ENCODE results near the gene PIP4K2C.

The PIP4K2C gene

GRCh38 chr12:57620936-57621496, 30.0 kb downstream of the PIP4K2C start:
- ChIA-PET POLR2A (interaction anchor here (2.2 kb wide), 1 partner anchor 10 kb away, joined by 7 read pairs; the partner anchor contains the start of gene ARHGEF25), CTCF (interaction anchor here (1.1 to 2.6 kb wide), 2 partner anchors 9 to 37 kb away, joined by 3 to 22 read pairs; partner anchors contain the start of gene ARHGEF25)
- no peak for TF ChIP-seq BHLHE40 (IDR thresholded peaks at IDR 0.05; ENCODE audit: borderline replicate concordance)
- no peak for TF ChIP-seq L3MBTL2 (conservative IDR thresholded peaks at IDR 0.05)
- TF ChIP-seq SP1 (IDR thresholded peaks at IDR 0.05): no peak
- TF ChIP-seq ELF4 (IDR thresholded peaks at IDR 0.05): no peak
- no peak for DNase-seq (ENCODE audit: extremely low spot score)

GRCh38 chr12:57621497-57622292, 30.7 kb downstream of the PIP4K2C start:
- CTCF ChIA-PET: interaction anchor here (0.6 to 2.6 kb wide), 7 partner anchors 9 to 38 kb away, joined by 3 to 22 read pairs (median 4); partner anchors contain the start of gene ARHGEF25
- DNase-seq (ENCODE audit: extremely low spot score): peak; percentile 85

GRCh38 chr12:57622293-57623245, 31.6 kb downstream of the PIP4K2C start:
- DNase-seq (ENCODE audit: extremely low spot score): no peak
- CTCF ChIA-PET: interaction anchor here (0.6 to 1.5 kb wide), 6 partner anchors 9 to 39 kb away, joined by 3 to 9 read pairs (median 4); no protein-coding TSS in a partner anchor

More at GRCh38 chr12:57621497-57622292, 30.7 kb downstream of the PIP4K2C start:
- POLR2A ChIA-PET: no interaction called here
- no peak for TF ChIP-seq HDGF (IDR thresholded peaks at IDR 0.05; ENCODE audit: borderline replicate concordance)
- no peak for TF ChIP-seq PKNOX1 (IDR thresholded peaks at IDR 0.05)
- TF ChIP-seq SUZ12 (IDR thresholded peaks at IDR 0.05): no peak
- TF ChIP-seq ZNF384 (IDR thresholded peaks at IDR 0.05): no peak
- no peak for TF ChIP-seq NFRKB (IDR thresholded peaks at IDR 0.05)
- TF ChIP-seq FOXM1 (IDR thresholded peaks at IDR 0.05; ENCODE audit: borderline replicate concordance): no peak
- TF ChIP-seq FOXA1 (IDR thresholded peaks at IDR 0.05): no peak
- TF ChIP-seq ARNT (IDR thresholded peaks at IDR 0.05): no peak
- TF ChIP-seq SP1 (IDR thresholded peaks at IDR 0.05): no peak
- no peak for TF ChIP-seq FOXK2 (IDR thresholded peaks at IDR 0.05)
- no peak for TF ChIP-seq BHLHE40 (IDR thresholded peaks at IDR 0.05; ENCODE audit: borderline replicate concordance)
- TF ChIP-seq CTBP1 (IDR thresholded peaks at IDR 0.05; ENCODE audit: borderline replicate concordance): no peak
- no peak for TF ChIP-seq ELF4 (IDR thresholded peaks at IDR 0.05)
- no peak for TF ChIP-seq LEF1 (IDR thresholded peaks at IDR 0.05; ENCODE audit: borderline replicate concordance)
- no peak for TF ChIP-seq L3MBTL2 (conservative IDR thresholded peaks at IDR 0.05)
- TF ChIP-seq TARDBP (IDR thresholded peaks at IDR 0.05): no peak

GRCh38 chr12:57623385-57623784, 32.4 kb downstream of the PIP4K2C start:
- no peak for TF ChIP-seq NFRKB (IDR thresholded peaks at IDR 0.05)
- no peak for TF ChIP-seq TARDBP (IDR thresholded peaks at IDR 0.05)
- ChIA-PET POLR2A (interaction anchor here (1.1 kb wide), 1 partner anchor 19 kb away, joined by 3 read pairs; no protein-coding TSS in a partner anchor), CTCF (interaction anchor here (1.1 to 1.7 kb wide), 3 partner anchors 10 to 40 kb away, joined by 3 to 12 read pairs (median 9); no protein-coding TSS in a partner anchor)
- DNase-seq (ENCODE audit: extremely low spot score): no peak

More at GRCh38 chr12:57622293-57623245, 31.6 kb downstream of the PIP4K2C start:
- TF ChIP-seq BHLHE40 (IDR thresholded peaks at IDR 0.05; ENCODE audit: borderline replicate concordance) (no peak), NFRKB (IDR thresholded peaks at IDR 0.05) (no peak), LEF1 (IDR thresholded peaks at IDR 0.05; ENCODE audit: borderline replicate concordance) (no peak), FOXM1 (IDR thresholded peaks at IDR 0.05; ENCODE audit: borderline replicate concordance) (no peak), L3MBTL2 (conservative IDR thresholded peaks at IDR 0.05) (no peak)
- POLR2A ChIA-PET: interaction anchor here (1.1 kb wide), 1 partner anchor 19 kb away, joined by 3 read pairs; no protein-coding TSS in a partner anchor

- no peak for TF ChIP-seq LEF1 (IDR thresholded peaks at IDR 0.05; ENCODE audit: borderline replicate concordance)
- TF ChIP-seq FOXA1 (IDR thresholded peaks at IDR 0.05): no peak
- no peak for TF ChIP-seq BHLHE40 (IDR thresholded peaks at IDR 0.05; ENCODE audit: borderline replicate concordance)
- no peak for TF ChIP-seq SUZ12 (IDR thresholded peaks at IDR 0.05)
- TF ChIP-seq PKNOX1 (IDR thresholded peaks at IDR 0.05): no peak
- TF ChIP-seq SP1 (IDR thresholded peaks at IDR 0.05): no peak
- TF ChIP-seq ARNT (IDR thresholded peaks at IDR 0.05): no peak
- no peak for TF ChIP-seq NFRKB (IDR thresholded peaks at IDR 0.05)
- no peak for TF ChIP-seq FOXM1 (IDR thresholded peaks at IDR 0.05; ENCODE audit: borderline replicate concordance)
- no peak for TF ChIP-seq ELF4 (IDR thresholded peaks at IDR 0.05)
- no peak for TF ChIP-seq L3MBTL2 (conservative IDR thresholded peaks at IDR 0.05)
- no peak for TF ChIP-seq CTBP1 (IDR thresholded peaks at IDR 0.05; ENCODE audit: borderline replicate concordance)
- TF ChIP-seq TARDBP (IDR thresholded peaks at IDR 0.05): no peak
- no peak for TF ChIP-seq HDGF (IDR thresholded peaks at IDR 0.05; ENCODE audit: borderline replicate concordance)
- TF ChIP-seq ZNF384 (IDR thresholded peaks at IDR 0.05): no peak
- TF ChIP-seq FOXK2 (IDR thresholded peaks at IDR 0.05): no peak
- CTCF ChIA-PET: interaction anchor here (1.7 kb wide), 1 partner anchor 40 kb away, joined by 12 read pairs; no protein-coding TSS in a partner anchor
- POLR2A ChIA-PET: no interaction called here
- DNase-seq (ENCODE audit: extremely low spot score): no peak
Measured at GRCh38 chr12:57623811-57624390, 32.9 kb downstream of the PIP4K2C start.

Data from HEK293T (cell line).